GM23248 (cell line): ENCODE measurements around the gene FAAP24.
"Not testable (repeated sequence)": the region's sequence is repeated elsewhere in the genome, so short reads cannot be mapped to it uniquely, and the experiment has no call there.

ENCODE experiments used
- EZH2 ChIP-seq: fragments of 200-600 bp; sonication (generic); IDR thresholded peaks from 2 replicates; pipeline ENCODE4 v1.6.1; 2018; ENCODE audit warnings: antibody characterized with exemption, mild to moderate bottlenecking; ENCODE audit not compliant: insufficient read depth, poor library complexity, severe bottlenecking
- EZH2phosphoT487 ChIP-seq: fragments of 200-600 bp; sonication (generic); IDR thresholded peaks from 2 replicates; pipeline ENCODE4 v1.6.1; 2018; ENCODE audit warnings: antibody characterized with exemption, moderate library complexity, mild to moderate bottlenecking, low read depth; ENCODE audit not compliant: insufficient read depth

DNA sequence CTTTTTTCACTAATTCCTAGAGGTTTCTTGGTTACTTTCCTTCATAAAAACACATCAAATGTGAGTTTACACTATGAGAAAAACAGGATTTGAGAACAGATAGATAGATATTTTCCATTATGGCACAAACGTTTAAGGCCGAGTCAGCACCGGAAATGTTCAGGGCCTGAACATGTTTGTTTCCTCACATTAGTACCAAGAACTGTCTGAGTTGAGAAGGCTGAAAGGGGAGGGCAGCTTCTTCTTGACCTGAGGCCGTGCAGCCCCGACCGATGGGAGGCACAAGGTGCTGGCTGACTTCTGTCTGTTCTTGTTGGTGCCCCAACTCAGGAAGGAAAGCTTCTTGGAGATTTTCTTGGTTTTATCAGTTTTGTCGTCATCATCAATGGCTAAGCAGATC lies 7.8 kb downstream of the FAAP24 start:
- not testable (repeated sequence) for TF ChIP-seq EZH2phosphoT487, EZH2
